GM19193 (cell line): ENCODE data around the gene RPUSD4.

Experiments
- POLR2A ChIP-seq: IDR thresholded peaks from 4 replicates; pipeline ENCODE4 v1.6.1; 2011; ENCODE audit not compliant: insufficient read depth, insufficient read length; ENCODE audit errors: extremely low read depth

RPUSD4 gene

GRCh38 chr11:126175393-126175792 is 36.1 kb downstream of the RPUSD4 start:
- TF ChIP-seq POLR2A, result no peak

GRCh38 chr11:126174816-126175215 is 36.6 kb downstream of the RPUSD4 start:
- no peak for TF ChIP-seq POLR2A

GRCh38 chr11:126173257-126173656 is 38.2 kb downstream of the RPUSD4 start:
- TF ChIP-seq POLR2A, result no peak

- no peak for TF ChIP-seq POLR2A
Observed at GRCh38 chr11:126172596-126173038, 38.8 kb downstream of the RPUSD4 start.

- TF ChIP-seq POLR2A, result no peak
Observed at GRCh38 chr11:126169291-126169690, 42.2 kb downstream of the RPUSD4 start.

GRCh38 chr11:126167488-126167887 is 44.0 kb downstream of the RPUSD4 start:
- TF ChIP-seq POLR2A, result no peak

GRCh38 chr11:126166413-126166812 is 45.0 kb downstream of the RPUSD4 start:
- no peak for TF ChIP-seq POLR2A

GRCh38 chr11:126165757-126166156 is 45.7 kb downstream of the RPUSD4 start:
- TF ChIP-seq POLR2A, result no peak

GRCh38 chr11:126165311-126165720 is 46.1 kb downstream of the RPUSD4 start:
- no peak for TF ChIP-seq POLR2A

- TF ChIP-seq POLR2A, result no peak
Observed at GRCh38 chr11:126164781-126165180, 46.7 kb downstream of the RPUSD4 start.

- TF ChIP-seq POLR2A, result no peak
Observed at GRCh38 chr11:126163779-126164178, 47.7 kb downstream of the RPUSD4 start.

- TF ChIP-seq POLR2A, result no peak
Observed at GRCh38 chr11:126163074-126163700, 48.3 kb downstream of the RPUSD4 start.

GRCh38 chr11:126162306-126163030 is 49.0 kb downstream of the RPUSD4 start:
- no peak for TF ChIP-seq POLR2A

GRCh38 chr11:126161023-126161391 is 50.4 kb downstream of the RPUSD4 start:
- TF ChIP-seq POLR2A, result no peak

GRCh38 chr11:126160345-126161022 is 51.0 kb downstream of the RPUSD4 start:
- no peak for TF ChIP-seq POLR2A
